HepG2 (cell line): ENCODE results near the gene TSEN54. TPM values are rescaled to one million over a fixed set of nuclear protein-coding genes. Genes with fewer than 3 reads are reported as not detected.

Experiments used
- AKAP8 ChIP-seq: sonication (generic); formaldehyde crosslinking; IDR thresholded peaks from 2 replicates; pipeline ENCODE4 v1.5.1; 2020; ENCODE audit warnings: mild to moderate bottlenecking, missing genetic modification reagents
- ATF7 ChIP-seq, 2 experiments: fragments of 450-650 bp in 1 of 2; sonication (generic) in 1 of 2; formaldehyde crosslinking in 1 of 2; IDR thresholded peaks; 2 replicates each; pipeline versions ENCODE4 v1.4.0 to v1.6.1; 2016 to 2020; ENCODE audit warnings: antibody characterized with exemption in 1 of 2, mild to moderate bottlenecking in 1 of 2, missing genetic modification reagents in 1 of 2
- CEBPZ ChIP-seq: IDR thresholded peaks from 2 replicates; pipeline ENCODE4 v1.6.1; 2012; ENCODE audit warnings: low read length, improper control_type of control experiment
- GATAD1 ChIP-seq: IDR thresholded peaks from 2 replicates; pipeline ENCODE4 v1.6.1; 2016; ENCODE audit warnings: missing genetic modification reagents, missing compliant biosample characterization
- HBP1 ChIP-seq: IDR thresholded peaks from 2 replicates; pipeline ENCODE4 v1.6.1; 2016; ENCODE audit warnings: low read depth, control low read depth
- NKX3-1 ChIP-seq: sonication (generic); formaldehyde crosslinking; IDR thresholded peaks from 2 replicates; pipeline ENCODE4 v1.5.0; 2020; ENCODE audit warnings: missing genetic modification reagents
- SMYD3 ChIP-seq: sonication (generic); formaldehyde crosslinking; IDR thresholded peaks from 2 replicates; pipeline ENCODE4 v1.8.1; 2023; ENCODE audit warnings: mild to moderate bottlenecking, missing genetic modification reagents
- SOX5 ChIP-seq: IDR thresholded peaks from 2 replicates; pipeline ENCODE4 v1.6.1; 2016; ENCODE audit warnings: borderline replicate concordance
- TFAP4 ChIP-seq: sonication (generic); IDR thresholded peaks from 2 replicates; pipeline ENCODE4 v1.6.1; 2016; ENCODE audit warnings: low read depth, borderline replicate concordance
- UBTF ChIP-seq: sonication (generic); formaldehyde crosslinking; IDR thresholded peaks from 2 replicates; pipeline ENCODE4 v1.4.0; 2020; ENCODE audit warnings: mild to moderate bottlenecking, missing genetic modification reagents
- YEATS4 ChIP-seq: sonication (generic); formaldehyde crosslinking; IDR thresholded peaks from 2 replicates; pipeline ENCODE4 v1.4.0; 2020; ENCODE audit warnings: missing genetic modification reagents, borderline replicate concordance
- ZBTB1 ChIP-seq: sonication (generic); formaldehyde crosslinking; IDR thresholded peaks from 2 replicates; pipeline ENCODE4 v1.4.0; 2020; ENCODE audit warnings: missing genetic modification reagents, borderline replicate concordance
- ZBTB42 ChIP-seq: sonication (generic); formaldehyde crosslinking; IDR thresholded peaks from 2 replicates; pipeline ENCODE4 v1.5.0; 2020; ENCODE audit warnings: mild to moderate bottlenecking, missing genetic modification reagents
- ZNF281 ChIP-seq: sonication (generic); formaldehyde crosslinking; IDR thresholded peaks from 2 replicates; pipeline ENCODE4 v1.4.0; 2020; ENCODE audit warnings: missing genetic modification reagents, borderline replicate concordance
- ZNF672 ChIP-seq: sonication (generic); formaldehyde crosslinking; IDR thresholded peaks from 2 replicates; pipeline ENCODE4 v1.8.1; 2022; ENCODE audit warnings: missing genetic modification reagents
- ZSCAN5A ChIP-seq: sonication (generic); formaldehyde crosslinking; IDR thresholded peaks from 2 replicates; pipeline ENCODE4 v1.8.0; 2022; ENCODE audit warnings: mild to moderate bottlenecking, missing genetic modification reagents, borderline replicate concordance
- polyA plus RNA-seq, 8 experiments: library from polyadenylated mRNA; depleted of rRNA in 3 of 8; stranded (reverse) in 7 of 8; unstranded in 1 of 8; fragments of >200 nt; fragmentation: Illumina TruSeq in 4 of 8; extraction: Trizol in 4 of 8; gene quantifications; 2 replicates each; pipeline versions ENCODE4 v1.2.1 to v1.2.3, GENCODE V29; 2011 to 2016; ENCODE audit warnings: low read depth in 4 of 8, missing spikeins in 1 of 8, mixed read lengths in 1 of 8; ENCODE audit not compliant: insufficient read depth in 1 of 8
- total RNA-seq, 5 experiments: library from RNA; depleted of rRNA; stranded (reverse); fragments of >200 nt; fragmentation: Illumina TruSeq; extraction: Trizol; gene quantifications; 2 replicates each; pipeline ENCODE4 v1.2.3, GENCODE V29; 2016; ENCODE audit warnings: low read depth in 1 of 5

The TSEN54 gene
- total and polyA plus RNA-seq, 2 of the 13 experiments (the other 11 are each of a cell fraction or from before 2014, with no cell fraction given), result 62.9 to 63.3 TPM

GRCh38 chr17:75514919-75515495, 1.3 kb upstream of the TSEN54 start (continued):
- TF ChIP-seq UBTF (CRISPR knock-in tag), result no peak
- 0 out of 2 replicates have a peak, but pooled peaks have one; percentile 28 for TF ChIP-seq YEATS4 (CRISPR knock-in tag)
- no peak for TF ChIP-seq SMYD3 (CRISPR knock-in tag)
- peak; percentile 28; the same call in 1 of the 2 replicates for TF ChIP-seq GATAD1 (CRISPR knock-in tag)
- TF ChIP-seq HBP1 (CRISPR knock-in tag), result no peak
- no peak for TF ChIP-seq CEBPZ
- no peak for TF ChIP-seq ATF7 (IDR thresholded peaks at IDR 0.05)
- no peak for TF ChIP-seq ATF7 (CRISPR knock-in tag; IDR thresholded peaks at IDR 0.05)
- no peak for TF ChIP-seq ZNF281
- no peak for TF ChIP-seq NKX3-1
- no peak for TF ChIP-seq ZNF672 (CRISPR knock-in tag)
- no peak; the same call in 1 of the 2 replicates for TF ChIP-seq SOX5 (CRISPR knock-in tag)
- TF ChIP-seq AKAP8, result no peak
- TF ChIP-seq ZBTB1 (CRISPR knock-in tag), result no peak
- no peak; the same call in 1 of the 2 replicates for TF ChIP-seq ZSCAN5A (CRISPR knock-in tag)
- 0 out of 2 replicates have a peak, but pooled peaks have one; percentile 36 for TF ChIP-seq ZBTB42
- TF ChIP-seq TFAP4, result no peak
